ENCODE data around the gene SCN5A. TPM values are rescaled to one million over a fixed set of nuclear protein-coding genes. Genes with fewer than 3 reads are reported as not detected.

The SCN5A gene
- polyA plus RNA-seq, 1 experiment = 0.63 TPM

GRCh38 chr3:38637906-38638305 lies 11.6 kb downstream of the SCN5A start:
- H3K27me3 ChIP-seq (ENCODE audit: control insufficient read depth, insufficient read depth, low read length) = peaks cover 8% of the 10 kb centered on the region
- CTCF ChIA-PET = interaction anchor here (1.4 kb wide), 1 partner anchor 13 kb away, joined by 3 read pairs; no protein-coding TSS in a partner anchor
- no peak for TF ChIP-seq CTCF (IDR thresholded peaks at IDR 0.05; ENCODE audit: low read depth, low read length)
- POLR2A ChIA-PET = no interaction called here
- no peak for DNase-seq (ENCODE audit: low read depth, low spot score)
- no peak overlapping the region for H3K4me3 ChIP-seq (ENCODE audit: low read depth, low read length)
- no peak overlapping the region for H3K27ac ChIP-seq (ENCODE audit: low read depth, low read length)
- no peaks in the 10 kb centered on the region for H3K9me3 ChIP-seq (ENCODE audit: control insufficient read depth, insufficient read depth, low read length)

GRCh38 chr3:38636881-38637280 lies 12.6 kb downstream of the SCN5A start:
- H3K9me3 ChIP-seq (ENCODE audit: control insufficient read depth, insufficient read depth, low read length) = no peaks in the 10 kb centered on the region
- ChIA-PET CTCF (no interaction called here), POLR2A (no interaction called here)
- no peak overlapping the region for H3K4me3 ChIP-seq (ENCODE audit: low read depth, low read length)
- no peak for DNase-seq (ENCODE audit: low read depth, low spot score)
- H3K27me3 ChIP-seq (ENCODE audit: control insufficient read depth, insufficient read depth, low read length) = peaks cover 8% of the 10 kb centered on the region
- H3K27ac ChIP-seq (ENCODE audit: low read depth, low read length) = no peak overlapping the region
- TF ChIP-seq CTCF (IDR thresholded peaks at IDR 0.05; ENCODE audit: low read depth, low read length) = no peak

GRCh38 chr3:38636464-38636863 lies 13.0 kb downstream of the SCN5A start:
- no peak for DNase-seq (ENCODE audit: low read depth, low spot score)
- POLR2A ChIA-PET = no interaction called here
- no peak overlapping the region for H3K27ac ChIP-seq (ENCODE audit: low read depth, low read length)
- no peak overlapping the region for H3K4me3 ChIP-seq (ENCODE audit: low read depth, low read length)
- no peaks in the 10 kb centered on the region for H3K9me3 ChIP-seq (ENCODE audit: control insufficient read depth, insufficient read depth, low read length)
- CTCF ChIA-PET = no interaction called here
- TF ChIP-seq CTCF (IDR thresholded peaks at IDR 0.05; ENCODE audit: low read depth, low read length) = no peak
- H3K27me3 ChIP-seq (ENCODE audit: control insufficient read depth, insufficient read depth, low read length) = peaks cover 7% of the 10 kb centered on the region

GRCh38 chr3:38634111-38634510 lies 15.4 kb downstream of the SCN5A start:
- Histone ChIP-seq H3K4me3 (ENCODE audit: low read depth, low read length) (no peak overlapping the region), H3K27ac (ENCODE audit: low read depth, low read length) (no peak overlapping the region), H3K9me3 (ENCODE audit: control insufficient read depth, insufficient read depth, low read length) (no peaks in the 10 kb centered on the region), H3K27me3 (ENCODE audit: control insufficient read depth, insufficient read depth, low read length) (peaks cover 4% of the 10 kb centered on the region)
- no peak for TF ChIP-seq CTCF (IDR thresholded peaks at IDR 0.05; ENCODE audit: low read depth, low read length)
- DNase-seq (ENCODE audit: low read depth, low spot score) = no peak
- CTCF ChIA-PET = interaction anchor here (1.2 kb wide), 1 partner anchor 17 kb away, joined by 5 read pairs; no protein-coding TSS in a partner anchor
- POLR2A ChIA-PET = no interaction called here

- no peak for TF ChIP-seq CTCF (IDR thresholded peaks at IDR 0.05; ENCODE audit: low read depth, low read length)
- no peaks in the 10 kb centered on the region for H3K9me3 ChIP-seq (ENCODE audit: control insufficient read depth, insufficient read depth, low read length)
- POLR2A ChIA-PET = no interaction called here
- H3K4me3 ChIP-seq (ENCODE audit: low read depth, low read length) = no peak overlapping the region
- no peak overlapping the region for H3K27ac ChIP-seq (ENCODE audit: low read depth, low read length)
- CTCF ChIA-PET = no interaction called here
- no peak for DNase-seq (ENCODE audit: low read depth, low spot score)
- peaks cover 4% of the 10 kb centered on the region for H3K27me3 ChIP-seq (ENCODE audit: control insufficient read depth, insufficient read depth, low read length)
These were observed 16.5 kb downstream of the SCN5A start for GRCh38 chr3:38632989-38633388.

All from AG04450 (cell line).